Measurements from ENCODE around the gene TNFAIP8.

TNFAIP8 gene

GRCh38 chr5:119355685-119356611, at the start of gene TNFAIP8:
Gene TNFAIP8 (plus strand): TSS chr5:119356019. CDS start chr5:119356091, 72 bp downstream.
- DNase-seq (ENCODE audit: low read depth): peak; percentile 30

DNA sequence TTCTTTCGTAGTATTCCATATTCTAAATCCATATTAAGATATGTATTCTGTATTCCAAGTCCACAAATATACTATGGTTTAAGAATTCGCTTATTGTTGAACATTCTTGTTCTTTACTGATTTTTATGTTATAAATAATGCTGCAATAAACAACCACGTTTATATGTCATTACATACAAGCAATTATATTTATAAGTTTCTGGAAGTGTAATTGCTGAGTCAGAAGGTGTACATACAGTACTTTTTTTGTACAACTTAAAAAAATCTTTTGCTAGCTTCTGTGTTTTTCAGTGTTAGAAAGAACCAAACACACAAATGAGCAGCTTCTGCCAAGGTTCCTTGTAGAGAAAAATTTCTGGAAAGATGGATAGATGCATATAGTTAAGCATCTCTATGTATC, 48.6 kb upstream of the TNFAIP8 start:
- DNase-seq (ENCODE audit: low read depth): no peak

DNA sequence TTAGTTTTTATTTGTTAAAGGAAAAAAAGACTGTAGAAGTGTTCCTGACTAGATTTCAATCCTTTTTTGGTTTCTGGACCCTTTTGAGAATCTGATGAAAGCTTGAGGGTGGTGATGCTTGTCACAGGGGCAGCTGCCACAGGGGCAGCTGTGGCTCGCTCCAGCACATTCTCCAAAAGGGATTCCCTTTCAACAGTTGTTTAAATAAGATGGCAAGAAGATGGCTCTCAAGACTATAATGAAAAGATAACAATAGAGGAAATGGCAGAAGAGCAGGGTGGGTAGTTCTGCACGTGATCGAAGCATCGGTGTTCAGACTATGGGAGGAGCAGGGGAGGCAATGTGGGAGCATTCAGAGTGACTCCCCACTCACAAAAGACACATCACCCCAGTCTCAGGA, 46.5 kb upstream of the TNFAIP8 start:
- no peak for DNase-seq (ENCODE audit: low read depth)

DNA sequence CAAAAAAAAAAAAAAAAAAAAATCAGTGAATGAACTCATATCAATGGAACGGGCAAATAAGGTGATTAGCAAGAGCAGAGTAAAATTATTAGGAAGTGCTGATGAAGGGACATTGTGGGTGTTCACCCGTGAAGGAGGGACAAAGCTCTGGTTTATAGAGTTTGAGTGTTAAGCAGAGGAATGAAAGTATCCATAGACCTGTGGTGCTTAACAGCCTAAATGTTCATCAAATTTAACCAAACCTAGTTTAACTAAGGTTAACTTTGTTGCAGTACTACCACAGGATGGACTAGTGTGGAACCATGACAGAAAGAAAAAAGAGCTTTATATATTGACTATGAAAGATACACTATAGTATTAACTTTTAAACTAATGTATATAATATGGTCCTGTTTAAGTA, 44.1 kb upstream of the TNFAIP8 start:
- no peak for DNase-seq (ENCODE audit: low read depth)

DNA sequence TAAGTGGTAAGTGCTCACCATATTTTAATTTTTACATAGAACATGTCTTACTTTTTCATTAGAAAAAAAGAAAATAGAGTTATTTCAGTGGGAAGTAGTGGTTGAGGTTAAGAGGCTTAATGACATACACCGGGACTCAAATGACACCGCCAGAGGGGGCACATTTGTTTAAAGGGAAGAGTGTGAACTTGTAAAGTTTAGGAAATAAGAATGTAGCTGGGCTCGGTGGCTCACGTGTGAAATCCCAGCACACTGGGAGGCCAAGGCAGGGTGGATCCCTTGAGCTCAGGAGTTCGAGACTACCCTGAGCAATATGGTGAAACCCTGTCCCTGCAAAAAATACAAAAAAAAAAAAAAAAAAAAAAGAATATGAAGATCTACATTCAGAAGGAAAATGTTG, 43.4 kb upstream of the TNFAIP8 start:
- no peak for DNase-seq (ENCODE audit: low read depth)

DNA sequence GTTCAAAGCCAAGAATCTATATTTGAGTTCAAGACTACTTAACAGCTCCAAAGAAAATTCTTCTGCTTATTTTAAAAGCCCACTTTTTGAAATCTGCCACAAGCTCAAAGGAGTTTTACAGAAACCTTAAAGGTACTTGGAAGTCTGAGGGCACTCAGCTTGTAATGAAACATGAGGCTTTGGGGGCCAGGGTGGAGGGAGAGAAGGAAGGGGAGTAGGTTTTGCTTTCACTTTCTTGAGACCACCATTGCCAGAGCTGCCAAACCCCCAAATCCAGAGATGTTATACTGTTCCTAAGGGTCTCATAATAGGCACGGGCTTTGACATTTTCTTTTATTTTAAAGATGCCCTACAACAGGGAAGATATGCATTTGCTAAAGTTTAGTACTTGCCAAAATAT, 42.6 kb upstream of the TNFAIP8 start:
- DNase-seq (ENCODE audit: low read depth): no peak

DNA sequence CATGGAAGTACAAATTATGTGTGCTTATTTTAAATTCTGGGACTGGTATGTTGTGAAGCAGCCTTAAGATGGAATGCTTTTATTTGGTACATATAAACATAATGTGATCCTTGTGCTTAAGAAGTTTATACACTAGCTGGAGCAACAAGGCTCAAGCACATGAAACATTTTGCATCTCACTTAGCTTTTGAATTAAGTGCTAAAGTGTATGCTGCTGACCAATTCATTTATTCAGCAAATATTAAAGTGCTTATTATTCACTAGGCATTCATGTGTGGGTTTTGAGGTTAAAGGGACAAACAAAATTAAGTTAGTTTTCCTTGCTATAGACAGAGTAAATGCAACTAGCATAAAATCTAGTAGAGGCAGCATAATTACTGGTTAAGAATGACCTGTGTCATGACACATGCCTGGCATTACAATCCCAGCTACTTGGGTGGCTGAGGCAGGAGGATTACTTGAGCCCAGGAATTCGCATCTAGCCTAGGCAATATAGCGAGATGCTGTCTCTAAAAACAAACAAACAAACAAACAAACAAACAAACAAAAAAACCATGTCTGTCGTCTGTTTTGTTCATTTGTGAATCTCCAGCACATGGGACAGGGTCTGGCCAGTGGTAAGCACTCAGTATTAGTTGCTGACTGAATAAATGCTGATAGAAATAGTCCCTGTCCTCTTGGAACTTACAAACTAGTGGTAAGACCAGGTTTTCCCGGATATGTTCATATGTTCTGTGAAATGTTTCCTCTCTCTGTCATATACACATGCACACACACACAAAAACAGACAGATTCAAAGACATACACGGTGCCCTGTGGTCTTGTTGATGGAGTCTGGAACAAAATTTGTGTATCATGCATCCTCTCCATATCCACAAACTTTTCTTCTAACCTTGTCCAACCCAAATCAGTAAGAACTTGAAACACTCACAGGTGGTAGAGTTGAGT, 41.9 kb upstream of the TNFAIP8 start:
- no peak for DNase-seq (ENCODE audit: low read depth)

DNA sequence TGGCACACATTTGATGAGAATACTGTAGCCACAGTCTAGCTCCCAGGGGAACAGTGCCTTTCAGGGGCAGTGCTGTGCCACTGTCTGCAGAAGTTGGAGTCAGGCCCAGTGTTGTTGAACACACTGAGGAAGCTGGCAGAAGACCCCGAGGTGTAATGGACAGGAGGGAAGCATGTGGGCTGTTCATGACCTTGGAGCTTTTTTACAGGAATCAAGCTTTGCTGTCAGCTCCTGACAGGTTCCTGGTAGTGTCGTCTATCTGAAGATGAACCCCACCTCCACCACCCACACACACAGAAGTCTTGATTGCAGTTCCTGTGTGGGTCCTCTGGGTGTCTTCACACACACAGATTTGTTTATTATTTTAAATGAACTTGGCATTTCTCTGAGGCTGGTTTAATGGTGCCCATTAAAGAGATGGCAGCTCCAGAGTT, 40.3 kb upstream of the TNFAIP8 start:
- DNase-seq (ENCODE audit: low read depth): no peak

GRCh38 chr5:119316086-119316485, 39.7 kb upstream of the TNFAIP8 start:
- DNase-seq (ENCODE audit: low read depth): no peak

DNA sequence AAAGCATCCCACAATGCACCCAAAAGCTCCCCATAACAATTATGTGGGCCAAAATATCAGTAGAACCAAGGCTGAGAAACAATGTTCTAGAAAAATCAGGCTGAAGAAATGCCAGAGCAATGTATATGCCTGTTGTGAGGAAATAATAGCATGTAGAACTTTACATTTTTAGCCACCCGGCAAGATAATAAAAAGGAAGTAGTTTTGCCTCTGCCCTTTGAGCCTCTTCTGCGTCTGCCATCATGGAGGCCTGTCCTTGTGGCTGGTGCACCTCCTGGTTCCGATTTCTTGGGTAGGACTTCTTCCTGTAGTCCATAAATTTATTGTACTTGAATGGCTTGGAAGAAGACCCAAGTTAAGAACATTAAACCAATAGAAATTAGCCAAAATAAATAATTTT, 38.9 kb upstream of the TNFAIP8 start:
- no peak for DNase-seq (ENCODE audit: low read depth)

- DNase-seq (ENCODE audit: low read depth): no peak
Measured at GRCh38 chr5:119318256-119318894, 37.4 kb upstream of the TNFAIP8 start.

- no peak for DNase-seq (ENCODE audit: low read depth)
Measured at GRCh38 chr5:119319401-119319800, 36.4 kb upstream of the TNFAIP8 start.

DNA sequence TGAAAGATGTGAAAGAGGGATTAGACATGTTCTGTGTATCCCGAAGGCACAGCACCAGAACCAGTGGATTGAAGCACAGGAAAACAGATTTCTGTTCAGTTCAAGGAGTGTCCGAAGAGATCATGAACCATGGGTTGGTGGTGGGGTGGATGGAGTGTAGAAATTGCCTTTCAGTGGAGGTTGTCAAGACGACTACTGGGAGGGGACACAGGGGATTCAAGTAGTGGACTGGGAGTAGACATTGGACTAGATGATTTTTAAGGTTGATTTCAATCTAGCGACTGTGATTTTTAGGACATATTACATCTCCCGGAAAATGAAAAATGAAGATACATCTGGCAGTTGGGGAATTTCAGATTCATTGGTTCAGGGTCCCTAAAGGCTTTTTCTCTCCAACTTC, 35.9 kb upstream of the TNFAIP8 start:
- no peak for DNase-seq (ENCODE audit: low read depth)

DNA sequence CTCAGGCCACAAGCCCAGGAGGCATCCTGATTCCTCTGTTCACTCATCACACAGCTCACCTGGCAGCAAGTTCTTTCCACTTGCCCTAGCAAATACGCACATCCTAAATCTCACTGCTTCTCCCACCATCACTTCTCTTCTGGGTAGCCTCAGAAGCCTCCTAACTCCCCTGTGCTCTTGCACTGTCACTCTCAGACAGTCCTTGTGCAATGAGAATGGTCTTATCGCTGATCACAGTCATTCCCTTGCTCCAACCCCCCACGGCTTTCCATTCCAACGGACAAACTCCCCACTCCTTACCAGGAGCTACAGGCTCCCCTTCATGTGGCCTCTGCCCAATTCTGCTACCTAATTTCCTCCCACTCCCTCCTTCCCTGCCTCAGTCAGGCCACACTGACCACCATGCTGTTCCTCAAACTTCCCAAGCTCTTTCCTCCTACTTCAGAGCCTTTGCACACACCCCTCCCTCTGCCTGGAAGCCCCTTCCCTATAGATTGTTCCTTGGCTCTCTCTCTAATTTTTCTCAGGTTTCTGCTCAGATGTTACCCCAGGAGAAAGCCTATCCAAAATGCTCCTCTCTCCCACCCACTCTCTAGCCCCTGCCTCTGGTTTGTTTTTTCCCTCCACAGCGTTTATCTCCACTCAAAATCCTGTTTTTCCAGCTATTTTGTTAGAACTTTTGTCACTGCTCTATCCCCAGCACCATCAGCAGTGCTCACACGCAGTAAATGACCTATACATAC, 34.1 kb upstream of the TNFAIP8 start:
- no peak for DNase-seq (ENCODE audit: low read depth)

DNA sequence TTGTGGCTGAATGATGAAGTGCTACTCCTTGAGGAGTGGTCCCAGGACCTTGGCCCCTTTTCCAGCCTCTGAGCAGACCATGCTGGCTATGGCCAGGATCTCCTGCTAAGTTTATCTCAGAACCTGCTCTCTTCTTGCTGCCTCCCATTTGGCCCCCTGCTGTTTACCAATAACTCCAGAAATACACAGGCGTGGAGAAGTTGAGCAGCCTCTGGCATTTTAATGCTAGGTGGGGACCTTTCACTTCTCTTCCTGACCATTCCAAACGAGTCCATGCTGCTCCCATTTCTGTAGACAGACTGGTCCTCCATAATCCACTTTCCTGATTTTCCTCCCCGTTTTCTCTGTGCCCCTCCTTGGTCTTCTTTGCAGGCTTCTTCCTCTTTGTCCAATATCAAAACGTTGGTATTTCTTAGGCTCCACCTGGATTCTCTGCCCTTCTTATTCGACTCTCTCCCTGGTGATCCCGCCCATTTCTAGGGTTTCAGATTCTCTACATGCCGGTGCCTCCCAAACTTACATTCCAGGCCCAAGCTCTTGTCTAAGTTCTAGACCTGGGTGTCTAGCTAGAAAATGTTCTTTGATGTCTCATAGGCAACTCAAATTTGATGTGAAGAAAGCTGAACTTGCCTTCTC, 33.4 kb upstream of the TNFAIP8 start:
- DNase-seq (ENCODE audit: low read depth): no peak

DNA sequence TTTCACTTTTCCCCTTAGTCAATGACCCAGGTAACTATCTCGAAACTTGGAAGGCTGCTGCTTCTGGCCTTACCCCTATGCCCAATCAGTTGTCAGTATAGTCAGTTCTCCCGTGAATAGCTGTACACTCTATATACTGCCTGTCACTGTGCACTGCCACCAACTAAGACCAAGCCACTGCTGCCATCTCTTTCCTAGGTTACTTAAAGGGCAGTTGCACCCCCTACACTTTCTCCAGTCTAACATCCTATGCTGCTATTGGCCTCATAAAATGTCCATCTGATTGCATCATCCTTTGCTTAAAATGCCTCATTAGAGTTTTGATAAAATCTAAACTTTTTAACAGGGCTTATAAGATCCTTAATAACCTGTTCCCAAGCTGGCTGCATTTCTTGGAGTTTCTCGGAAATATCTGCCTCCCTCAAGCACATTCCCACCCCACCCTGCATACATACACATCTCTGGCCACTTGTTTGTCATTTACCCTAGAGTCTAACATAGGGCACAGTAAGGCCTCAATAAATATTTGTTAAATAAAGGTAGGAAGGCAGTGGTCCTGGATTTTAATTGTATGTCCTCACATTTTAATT, 32.8 kb upstream of the TNFAIP8 start:
- no peak for DNase-seq (ENCODE audit: low read depth)

- DNase-seq (ENCODE audit: low read depth): no peak
Measured at GRCh38 chr5:119323601-119324000, 32.2 kb upstream of the TNFAIP8 start.

GRCh38 chr5:119324842-119325241, 31.0 kb upstream of the TNFAIP8 start:
- no peak for DNase-seq (ENCODE audit: low read depth)

- no peak for DNase-seq (ENCODE audit: low read depth)
Measured at GRCh38 chr5:119327018-119327417, 28.8 kb upstream of the TNFAIP8 start.

GRCh38 chr5:119328753-119329602, 26.8 kb upstream of the TNFAIP8 start:
- DNase-seq (ENCODE audit: low read depth): peak; percentile 38

Data from activated T-cell treated with anti-CD3 and anti-CD28 coated beads for 1 hour (primary cell).